RWPE2 (cell line): ENCODE measurements around the gene KRT79.
"Not testable (repeated sequence)": the region's sequence is repeated elsewhere in the genome, so short reads cannot be mapped to it uniquely, and the experiment has no call there.

ENCODE experiments used
- ATAC-seq: fragments of 200-7000 bp; cut with Tn5 transposase; 3 replicates; pipeline ENCODE4 v1.9.1; 2021; ENCODE audit warnings: low read depth
- DNase-seq: peaks from one replicate; pipeline ENCODE4 v3.0.0-alpha.2; 2020; ENCODE audit warnings: low spot score
- H3K27ac ChIP-seq: fragments of 450-650 bp; 2 replicates; pipeline ENCODE4 v1.5.1; 2017; ENCODE audit warnings: mild to moderate bottlenecking; ENCODE audit not compliant: poor library complexity, severe bottlenecking
- H3K27me3 ChIP-seq: fragments of 250-450 bp; sonication (Bioruptor Pico); 2 replicates; pipeline ENCODE4 v1.5.1; 2021; ENCODE audit warnings: mild to moderate bottlenecking, moderate library complexity; ENCODE audit not compliant: insufficient read depth, poor library complexity, severe bottlenecking
- H3K36me3 ChIP-seq: fragments of 250-450 bp; sonication (Bioruptor Pico); 2 replicates; pipeline ENCODE4 v1.5.1; 2020; ENCODE audit warnings: low read depth, mild to moderate bottlenecking, moderate library complexity
- H3K4me1 ChIP-seq: fragments of 250-450 bp; sonication (Bioruptor Pico); 2 replicates; pipeline ENCODE4 v1.5.1; 2021; ENCODE audit warnings: mild to moderate bottlenecking, moderate library complexity; ENCODE audit not compliant: insufficient read depth, poor library complexity, severe bottlenecking
- H3K4me3 ChIP-seq: fragments of 250-450 bp; sonication (Bioruptor Pico); 2 replicates; pipeline ENCODE4 v1.5.1; 2021; ENCODE audit warnings: mild to moderate bottlenecking, moderate library complexity; ENCODE audit not compliant: severe bottlenecking
- H3K9me3 ChIP-seq: fragments of 250-450 bp; sonication (Bioruptor Pico); 2 replicates; pipeline ENCODE4 v1.5.1; 2021; ENCODE audit warnings: mild to moderate bottlenecking, moderate library complexity; ENCODE audit not compliant: severe bottlenecking
- TF ChIP-seq, protein P1 (sequence below): fragments of 450-650 bp; IDR thresholded peaks from one replicate; pipeline ENCODE4 v1.5.1; 2017; ENCODE audit warnings: mild to moderate bottlenecking, moderate library complexity; ENCODE audit not compliant: poor library complexity, severe bottlenecking

Gene KRT79

DNA sequence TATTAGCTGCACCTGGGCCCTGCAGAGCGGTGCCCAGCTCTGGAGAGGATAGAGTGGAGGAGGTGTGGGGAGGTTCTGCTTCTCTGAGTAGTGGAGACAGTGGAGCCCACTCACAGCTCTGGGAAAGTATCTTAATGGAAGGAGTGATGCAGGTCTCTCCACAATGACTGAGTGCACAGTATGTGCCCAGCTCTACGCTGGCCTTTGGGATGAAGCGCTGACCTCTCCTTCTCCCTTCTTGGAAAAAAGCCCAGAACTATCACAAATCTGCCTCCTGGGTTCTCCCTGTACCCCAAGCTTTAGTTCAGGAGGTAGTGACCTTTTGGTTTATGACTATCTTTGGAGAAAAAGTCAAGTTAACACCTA, 37.7 kb downstream of the KRT79 start:
- H3K4me3 ChIP-seq: no peak overlapping the region
- H3K27me3 ChIP-seq: no peaks in the 10 kb centered on the region
- DNase-seq: no peak
- no peak for ATAC-seq
- H3K4me1 ChIP-seq: peaks cover 27% of the 10 kb centered on the region
- TF ChIP-seq, protein P1, sequence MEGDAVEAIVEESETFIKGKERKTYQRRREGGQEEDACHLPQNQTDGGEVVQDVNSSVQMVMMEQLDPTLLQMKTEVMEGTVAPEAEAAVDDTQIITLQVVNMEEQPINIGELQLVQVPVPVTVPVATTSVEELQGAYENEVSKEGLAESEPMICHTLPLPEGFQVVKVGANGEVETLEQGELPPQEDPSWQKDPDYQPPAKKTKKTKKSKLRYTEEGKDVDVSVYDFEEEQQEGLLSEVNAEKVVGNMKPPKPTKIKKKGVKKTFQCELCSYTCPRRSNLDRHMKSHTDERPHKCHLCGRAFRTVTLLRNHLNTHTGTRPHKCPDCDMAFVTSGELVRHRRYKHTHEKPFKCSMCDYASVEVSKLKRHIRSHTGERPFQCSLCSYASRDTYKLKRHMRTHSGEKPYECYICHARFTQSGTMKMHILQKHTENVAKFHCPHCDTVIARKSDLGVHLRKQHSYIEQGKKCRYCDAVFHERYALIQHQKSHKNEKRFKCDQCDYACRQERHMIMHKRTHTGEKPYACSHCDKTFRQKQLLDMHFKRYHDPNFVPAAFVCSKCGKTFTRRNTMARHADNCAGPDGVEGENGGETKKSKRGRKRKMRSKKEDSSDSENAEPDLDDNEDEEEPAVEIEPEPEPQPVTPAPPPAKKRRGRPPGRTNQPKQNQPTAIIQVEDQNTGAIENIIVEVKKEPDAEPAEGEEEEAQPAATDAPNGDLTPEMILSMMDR: no peak
- no peaks in the 10 kb centered on the region for H3K9me3 ChIP-seq
- no peak overlapping the region for H3K27ac ChIP-seq
- no peaks in the 10 kb centered on the region for H3K36me3 ChIP-seq

DNA sequence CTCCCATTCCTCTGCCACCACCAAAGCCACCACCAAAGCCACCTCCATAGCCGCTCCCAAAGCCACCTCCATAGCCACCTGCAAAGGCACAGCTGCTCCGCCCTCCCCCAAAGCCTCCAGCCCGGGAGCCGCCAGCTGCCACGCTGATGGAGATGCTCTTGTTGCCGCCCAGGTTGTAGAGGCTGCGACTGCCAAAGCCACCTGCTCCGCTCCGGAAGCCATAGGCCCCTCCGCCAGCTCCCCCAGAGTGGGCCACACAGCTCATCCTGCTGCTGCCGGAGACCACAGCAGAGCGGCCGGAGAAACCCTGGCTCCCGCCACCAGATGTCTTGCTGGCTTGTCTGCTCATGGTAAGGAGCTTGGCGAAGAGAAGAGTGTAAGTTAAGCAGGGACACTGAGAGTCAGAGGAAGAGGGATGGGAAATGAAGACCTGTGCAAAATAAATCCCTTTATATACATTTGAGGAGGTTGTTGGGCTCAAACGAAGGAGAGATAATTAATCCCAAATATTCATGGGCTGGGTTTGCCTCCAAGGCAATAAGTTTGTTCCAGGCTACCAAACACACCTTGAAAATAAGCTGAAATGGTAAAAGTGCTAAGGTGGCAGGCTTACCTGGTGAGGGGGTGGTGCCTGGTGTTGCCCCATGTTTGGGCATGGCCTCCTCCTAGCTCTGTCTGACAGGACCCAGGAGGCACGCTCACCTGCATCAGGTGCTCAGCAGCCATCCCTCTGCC, 38.2 kb downstream of the KRT79 start, which contains the start of gene KRT3:
KRT3 (minus strand) TSS at position 424 of the 735 bp plus-strand sequence; CDS start at position 349, 75 bp downstream.
- no peak within 1 kb of the TSS for H3K4me3 ChIP-seq
- peaks cover 25% of the 10 kb centered on the region for H3K4me1 ChIP-seq
- DNase-seq: no peak
- H3K9me3 ChIP-seq: no peaks in the 10 kb centered on the region
- TF ChIP-seq, protein P1: no peak
- H3K27me3 ChIP-seq: no peaks in the 10 kb centered on the region
- H3K36me3 ChIP-seq: no peaks in the 10 kb centered on the region
- ATAC-seq: no peak
- no peak within 1 kb of the TSS for H3K27ac ChIP-seq

DNA sequence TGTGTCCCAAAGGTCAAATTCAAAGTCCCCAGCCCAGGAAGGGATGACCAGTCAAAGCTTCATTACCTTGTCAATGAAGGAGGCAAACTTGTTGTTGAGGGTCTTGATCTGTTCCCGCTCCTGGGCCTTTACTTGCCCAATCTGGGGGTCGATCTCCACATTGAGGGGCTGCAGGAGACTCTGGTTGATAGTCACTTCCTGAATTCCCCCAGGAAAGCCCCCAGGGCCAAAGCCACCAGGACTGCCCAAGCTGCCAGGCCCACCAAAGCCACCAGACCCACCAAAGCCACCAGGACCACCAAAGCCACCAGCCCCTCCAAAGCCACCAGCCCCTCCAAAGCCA, 38.8 kb downstream of the KRT79 start:
- H3K27me3 ChIP-seq, H3K27ac ChIP-seq, ATAC-seq, H3K36me3 ChIP-seq, H3K9me3 ChIP-seq, DNase-seq, H3K4me3 ChIP-seq: not testable (repeated sequence)
- peaks cover 20% of the 10 kb centered on the region for H3K4me1 ChIP-seq

DNA sequence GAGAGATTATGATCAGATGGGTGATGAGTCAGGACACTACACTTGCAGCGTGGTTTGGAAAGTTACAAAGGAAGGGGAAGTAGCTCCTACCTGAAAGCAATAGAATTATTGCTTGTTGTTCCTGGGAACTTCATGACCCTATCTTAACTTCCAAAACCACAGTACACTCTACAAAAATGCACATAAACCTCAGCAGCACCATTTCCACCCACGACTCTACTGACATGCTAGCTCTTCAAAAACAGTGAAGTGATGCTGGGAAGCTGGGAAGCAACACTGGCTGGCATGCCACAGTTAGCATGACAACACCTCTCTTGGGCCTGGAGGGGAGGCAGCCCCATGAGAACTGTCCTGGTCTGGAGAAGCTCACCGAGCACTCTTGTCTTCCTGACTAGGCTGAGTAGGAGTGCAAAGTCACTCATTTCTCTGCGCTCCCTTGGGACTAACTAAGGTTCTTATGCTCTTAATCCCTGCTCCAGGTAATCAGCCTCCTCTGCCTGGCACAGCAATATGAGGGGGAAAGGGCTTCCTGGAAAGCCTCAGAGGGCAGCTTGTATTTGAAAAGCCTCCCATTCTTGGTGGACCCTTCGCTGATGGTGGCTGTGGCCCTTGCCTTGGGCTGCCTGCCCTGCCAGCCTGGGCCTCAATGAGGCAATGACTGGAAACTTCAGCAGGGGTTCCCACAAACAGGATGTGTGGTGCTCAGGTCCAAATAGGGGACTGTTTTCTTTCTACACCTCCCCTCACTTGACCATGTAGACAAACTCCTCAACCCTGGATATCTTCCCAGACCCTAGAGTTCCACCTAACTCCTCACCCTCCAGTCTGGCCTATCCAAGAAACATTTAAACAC, 39.4 kb downstream of the KRT79 start:
- ATAC-seq (peak; percentile 20; the same call in 1 of the 3 replicates), DNase-seq (no peak)

More for the DNA sequence above, 39.4 kb downstream of the KRT79 start:
- TF ChIP-seq, protein P1: no peak
- no peaks in the 10 kb centered on the region for H3K36me3 ChIP-seq
- H3K27me3 ChIP-seq: no peaks in the 10 kb centered on the region
- no peaks in the 10 kb centered on the region for H3K9me3 ChIP-seq
- H3K4me3 ChIP-seq: no peak overlapping the region
- no peak overlapping the region for H3K27ac ChIP-seq
- H3K4me1 ChIP-seq: peaks cover 20% of the 10 kb centered on the region
